HL-60 (cell line): ENCODE measurements around the gene AIFM1.

Experiments used
- CTCF ChIP-seq: IDR thresholded peaks from one replicate; pipeline ENCODE4 v1.5.1; 2011; ENCODE audit warnings: low read length, control low read depth, inconsistent platforms; ENCODE audit not compliant: insufficient read depth
- POLR2AphosphoS5 ChIP-seq: IDR thresholded peaks from 2 replicates; pipeline ENCODE4 v1.6.1; 2012; ENCODE audit warnings: low read depth

GRCh38 chrX:130110379-130111219 is 55.0 kb downstream of the AIFM1 start, which contains the start of gene ELF4:
- TF ChIP-seq CTCF = no peak
- TF ChIP-seq POLR2AphosphoS5 = no peak
